Natural killer cell (primary cell): ENCODE data around the gene FARSA. TPM values are rescaled to one million over a fixed set of nuclear protein-coding genes. Genes with fewer than 3 reads are reported as not detected.
A peak's percentile ranks its signal among the peaks of the same experiment; 100 is the strongest.
"Not testable (repeated sequence)": the region's sequence is repeated elsewhere in the genome, so short reads cannot be mapped to it uniquely, and the experiment has no call there.

Source experiments
- ATAC-seq, 3 donors: fragments of 150-1000 bp in 2 of 3; fragments of 200-7000 bp in 1 of 3; cut with Tn5 transposase; 1 replicate in 1 of 3; 2 replicates in 2 of 3; pipeline ENCODE4 v1.10.0; 2021; ENCODE audit warnings: mild to moderate bottlenecking in 2 of 3, moderate library complexity in 2 of 3
- DNase-seq, 2 donors: peaks; one replicate each; pipeline versions ENCODE4 v3.0.0 to v3.0.0-alpha.2; 2013 to 2021; ENCODE audit warnings: mixed read lengths in 1 of 2
- H3K27ac ChIP-seq: one replicate; pipeline ENCODE4 v1.5.1; 2013; ENCODE audit warnings: mild to moderate bottlenecking, low read length
- H3K27me3 ChIP-seq: one replicate; pipeline ENCODE4 v1.6.1; 2013; ENCODE audit warnings: low read length; ENCODE audit not compliant: control insufficient read depth, insufficient read depth
- H3K36me3 ChIP-seq: one replicate; pipeline ENCODE4 v1.6.1; 2013; ENCODE audit warnings: low read length; ENCODE audit not compliant: control insufficient read depth, insufficient read depth
- H3K4me1 ChIP-seq: one replicate; pipeline ENCODE4 v1.6.1; 2013; ENCODE audit warnings: low read length; ENCODE audit not compliant: control insufficient read depth, insufficient read depth
- H3K4me3 ChIP-seq: one replicate; pipeline ENCODE4 v1.5.1; 2013; ENCODE audit warnings: low read length
- H3K9me3 ChIP-seq: one replicate; pipeline ENCODE4 v1.6.1; 2013; ENCODE audit warnings: low read length; ENCODE audit not compliant: control insufficient read depth, insufficient read depth
- H3K27ac Mint-ChIP-seq, 2 donors: one replicate each; pipeline ENCODE4 v1.8.0; 2022; ENCODE audit warnings: mild to moderate bottlenecking in 2 of 2, mixed read lengths in 2 of 2, moderate library complexity in 1 of 2
- H3K27me3 Mint-ChIP-seq, 2 donors: one replicate each; pipeline ENCODE4 v1.8.0; 2022; ENCODE audit warnings: low read depth in 2 of 2, mixed read lengths in 2 of 2
- H3K36me3 Mint-ChIP-seq: one replicate; pipeline ENCODE4 v1.8.0; 2022; ENCODE audit warnings: mixed read lengths
- H3K4me1 Mint-ChIP-seq, 2 donors: one replicate each; pipeline ENCODE4 v1.8.0; 2022; ENCODE audit warnings: mixed read lengths in 2 of 2
- H3K4me3 Mint-ChIP-seq: one replicate; pipeline ENCODE4 v1.8.0; 2022; ENCODE audit warnings: mild to moderate bottlenecking, moderate library complexity, mixed read lengths
- H3K9me3 Mint-ChIP-seq, 2 donors: one replicate each; pipeline ENCODE4 v1.8.0; 2022; ENCODE audit warnings: mixed read lengths in 2 of 2
- WGBS: methylation state at CpG from one replicate; pipeline ENCODE4 v1.1.7; 2013; ENCODE audit warnings: missing lambda C conversion rate; ENCODE audit not compliant: insufficient coverage; 5-methylcytosine and 5-hydroxymethylcytosine counted together
- intact Hi-C: fragments of 100-400 bp; cut with micrococcal nuclease; formaldehyde crosslinking; loops from one replicate; pipeline ENCODE4 v1.14.2; 2022
- total RNA-seq, 4 donors: library from RNA; stranded (reverse); fragments of 120-200 nt in 1 of 4; gene quantifications; one replicate each; pipeline versions ENCODE4 v1.2.3 to v1.2.4, GENCODE V29; 2013 to 2022
- TF ChIP-seq, protein P1 (sequence below): fragments of 200-600 bp; IDR thresholded peaks from one replicate; pipeline ENCODE4 v1.8.0; 2022; ENCODE audit warnings: antibody characterized with exemption

Gene FARSA
- total RNA-seq, 3 donors from 2014 or later (not counting 1 experiment from before 2014, with no cell fraction given), result 29.3 to 34.5 (median 32.0) TPM

DNA sequence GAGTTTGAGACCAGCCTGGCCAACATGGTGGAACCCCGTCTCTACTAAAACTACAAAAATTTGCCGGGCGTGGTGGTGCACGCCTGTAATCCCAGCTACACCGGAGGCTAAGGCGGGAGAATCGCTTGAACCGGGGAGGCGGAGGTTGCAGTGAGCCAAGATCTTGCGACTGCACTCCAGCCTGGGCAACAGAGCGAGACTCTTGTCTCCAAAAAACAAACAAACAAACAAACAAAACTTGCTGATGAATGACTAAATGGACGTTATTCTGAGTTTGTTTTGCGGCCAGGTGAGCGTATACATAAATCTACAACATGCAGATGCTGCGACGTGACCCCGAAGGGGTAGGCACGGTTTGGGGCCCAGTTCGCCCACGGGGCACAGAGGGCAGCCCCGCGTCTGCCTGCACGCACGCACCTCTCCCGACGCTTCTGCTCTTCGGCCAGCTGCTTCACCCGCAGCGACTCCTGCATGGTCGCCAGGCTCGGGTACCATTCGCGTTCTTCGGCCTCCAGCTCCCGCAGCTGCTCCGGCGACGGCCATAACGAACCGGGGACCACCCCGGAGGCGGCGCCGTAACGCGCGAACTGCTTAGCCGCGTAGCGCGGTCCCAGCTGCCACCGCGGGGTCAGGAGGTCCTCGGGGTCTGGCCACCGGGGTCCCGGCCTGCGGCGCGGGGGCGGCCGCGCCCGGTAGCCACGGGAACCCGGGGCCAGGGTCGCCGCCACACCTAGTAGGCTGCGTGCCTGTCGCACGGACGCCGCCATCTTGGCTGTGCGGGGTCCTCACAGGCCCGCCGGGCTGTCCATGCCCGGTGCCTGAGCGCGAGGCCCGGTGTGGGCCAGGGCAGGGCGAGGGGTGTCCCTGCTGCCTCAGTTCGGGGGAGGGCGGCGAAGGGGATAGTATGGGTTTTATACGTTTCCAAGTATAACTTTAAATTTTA lies 23.2 kb upstream of the FARSA start, which contains the start of gene GADD45GIP1:
GADD45GIP1 (minus strand) TSS at position 778 of the 943 bp plus-strand sequence; CDS start at position 767, 11 bp downstream.
- no peaks in the 10 kb centered on the region for H3K9me3 Mint-ChIP-seq
- H3K27ac Mint-ChIP-seq, result peak within 1 kb of the TSS; percentile 66 to 82
- no peaks in the 10 kb centered on the region for H3K27me3 ChIP-seq
- peak within 1 kb of the TSS; percentile 86 for H3K27ac ChIP-seq
- peak within 1 kb of the TSS; percentile 59 for H3K4me3 ChIP-seq
- no peaks in the 10 kb centered on the region for H3K36me3 Mint-ChIP-seq
- ATAC-seq, result peak; percentile 98 to 99 (median 98)
- peak; percentile 74 to 88 for DNase-seq
- H3K4me3 Mint-ChIP-seq, result peak within 1 kb of the TSS; percentile 87
- H3K4me1 Mint-ChIP-seq, result peaks cover 23 to 29% of the 10 kb centered on the region in 2 donors
- TF ChIP-seq, protein P1, sequence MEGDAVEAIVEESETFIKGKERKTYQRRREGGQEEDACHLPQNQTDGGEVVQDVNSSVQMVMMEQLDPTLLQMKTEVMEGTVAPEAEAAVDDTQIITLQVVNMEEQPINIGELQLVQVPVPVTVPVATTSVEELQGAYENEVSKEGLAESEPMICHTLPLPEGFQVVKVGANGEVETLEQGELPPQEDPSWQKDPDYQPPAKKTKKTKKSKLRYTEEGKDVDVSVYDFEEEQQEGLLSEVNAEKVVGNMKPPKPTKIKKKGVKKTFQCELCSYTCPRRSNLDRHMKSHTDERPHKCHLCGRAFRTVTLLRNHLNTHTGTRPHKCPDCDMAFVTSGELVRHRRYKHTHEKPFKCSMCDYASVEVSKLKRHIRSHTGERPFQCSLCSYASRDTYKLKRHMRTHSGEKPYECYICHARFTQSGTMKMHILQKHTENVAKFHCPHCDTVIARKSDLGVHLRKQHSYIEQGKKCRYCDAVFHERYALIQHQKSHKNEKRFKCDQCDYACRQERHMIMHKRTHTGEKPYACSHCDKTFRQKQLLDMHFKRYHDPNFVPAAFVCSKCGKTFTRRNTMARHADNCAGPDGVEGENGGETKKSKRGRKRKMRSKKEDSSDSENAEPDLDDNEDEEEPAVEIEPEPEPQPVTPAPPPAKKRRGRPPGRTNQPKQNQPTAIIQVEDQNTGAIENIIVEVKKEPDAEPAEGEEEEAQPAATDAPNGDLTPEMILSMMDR, result no peak
- peaks cover 25% of the 10 kb centered on the region for H3K36me3 ChIP-seq
- 6% methylated on average over 80 of the region's 84 CpGs for WGBS
- H3K9me3 ChIP-seq, result no peaks in the 10 kb centered on the region
- intact Hi-C loops, result no loop called here
- H3K27me3 Mint-ChIP-seq, result no peaks in the 10 kb centered on the region
- H3K4me1 ChIP-seq, result peaks cover 17% of the 10 kb centered on the region

GRCh38 chr19:12955996-12956395 lies 22.5 kb upstream of the FARSA start:
- H3K4me3 ChIP-seq, result no peak overlapping the region
- intact Hi-C loops, result no loop called here
- peaks cover 23 to 29% of the 10 kb centered on the region in 2 donors for H3K4me1 Mint-ChIP-seq
- H3K27me3 ChIP-seq, result no peaks in the 10 kb centered on the region
- H3K27ac ChIP-seq, result no peak overlapping the region
- H3K4me1 ChIP-seq, result peaks cover 17% of the 10 kb centered on the region
- H3K27me3 Mint-ChIP-seq, result no peaks in the 10 kb centered on the region
- no peaks in the 10 kb centered on the region for H3K36me3 Mint-ChIP-seq
- TF ChIP-seq, protein P1, result no peak
- peak overlapping the region; percentile 65 to 82 for H3K27ac Mint-ChIP-seq
- 75% methylated on average over 12 of the region's 12 CpGs for WGBS
- H3K9me3 ChIP-seq, result no peaks in the 10 kb centered on the region
- no peaks in the 10 kb centered on the region for H3K9me3 Mint-ChIP-seq
- no peak for ATAC-seq
- peak overlapping the region; percentile 83 for H3K4me3 Mint-ChIP-seq
- DNase-seq, result no peak
- H3K36me3 ChIP-seq, result peaks cover 29% of the 10 kb centered on the region

DNA sequence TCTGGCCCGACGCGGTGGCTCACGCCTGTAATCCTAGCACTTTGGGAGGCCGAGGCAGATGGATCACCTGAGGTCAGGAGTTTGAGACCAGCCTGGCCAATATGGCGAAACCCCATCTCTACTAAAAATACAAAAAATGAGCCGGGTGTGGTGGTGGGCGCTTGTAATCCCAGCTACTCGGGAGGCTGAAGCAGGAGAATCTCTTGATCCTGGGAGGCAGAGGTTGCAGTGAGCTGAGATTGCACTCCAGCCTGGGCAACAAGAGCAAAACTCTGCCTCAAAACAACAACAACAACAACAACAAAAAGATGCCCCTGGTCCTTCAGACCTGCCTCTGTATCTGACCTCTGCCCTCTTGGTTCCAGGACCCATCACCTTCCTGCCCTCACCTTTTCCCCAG lies 22.1 kb upstream of the FARSA start:
- ATAC-seq, H3K27me3 ChIP-seq, H3K9me3 ChIP-seq, H3K27ac ChIP-seq, H3K9me3 Mint-ChIP-seq, intact Hi-C loops, H3K27me3 Mint-ChIP-seq, DNase-seq, H3K4me3 ChIP-seq, H3K36me3 Mint-ChIP-seq: not testable (repeated sequence)
- H3K27ac Mint-ChIP-seq, result peak overlapping the region; percentile 65 to 82
- peaks cover 23 to 29% of the 10 kb centered on the region in 2 donors for H3K4me1 Mint-ChIP-seq
- Histone ChIP-seq H3K4me1 (peaks cover 17% of the 10 kb centered on the region), H3K36me3 (peaks cover 33% of the 10 kb centered on the region)
- peak overlapping the region; percentile 83 for H3K4me3 Mint-ChIP-seq
- 97% methylated on average over 9 of the region's 9 CpGs for WGBS

DNA sequence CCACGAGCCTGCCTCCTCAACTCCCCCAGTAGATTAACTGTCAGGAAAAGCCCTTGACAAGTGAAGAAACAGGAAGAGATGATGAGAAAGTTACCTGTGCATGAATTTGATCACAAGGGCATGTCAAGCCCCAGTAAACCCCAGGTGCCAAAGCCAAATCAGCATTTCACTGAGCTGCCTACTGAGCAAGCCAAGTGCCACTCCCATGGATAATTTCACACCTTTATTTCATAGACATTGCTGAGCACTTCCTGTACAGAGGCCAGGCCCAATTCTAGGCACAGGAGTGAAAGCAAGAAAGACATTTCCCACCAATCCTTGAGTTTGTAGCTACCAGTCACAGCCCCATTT lies 21.1 kb upstream of the FARSA start:
- DNase-seq (peak in 1 of 2 donors; percentile 25), ATAC-seq (no peak)
- H3K9me3 ChIP-seq, result no peaks in the 10 kb centered on the region
- H3K4me3 Mint-ChIP-seq, result peak overlapping the region; percentile 37
- H3K27me3 ChIP-seq, result no peaks in the 10 kb centered on the region
- no peak overlapping the region for H3K27ac ChIP-seq
- peaks cover 17% of the 10 kb centered on the region for H3K4me1 ChIP-seq
- TF ChIP-seq, protein P1, result no peak
- no peaks in the 10 kb centered on the region for H3K27me3 Mint-ChIP-seq
- no peaks in the 10 kb centered on the region for H3K36me3 Mint-ChIP-seq
- no peak overlapping the region for H3K4me3 ChIP-seq
- peaks cover 23 to 29% of the 10 kb centered on the region in 2 donors for H3K4me1 Mint-ChIP-seq
- H3K27ac Mint-ChIP-seq, result peak overlapping the region; percentile 65 to 78
- intact Hi-C loops, result no loop called here
- H3K36me3 ChIP-seq, result peaks cover 39% of the 10 kb centered on the region
- H3K9me3 Mint-ChIP-seq, result no peaks in the 10 kb centered on the region
- no CpG with 5 or more reads among the region's 1 CpG for WGBS
